HEK293T (cell line): Measurements from ENCODE around the gene ERO1A.

Experiments
- BHLHE40 ChIP-seq: fragments of 450-650 bp; IDR thresholded peaks from 2 replicates; pipeline ENCODE4 v1.6.1; 2016; ENCODE audit warnings: mild to moderate bottlenecking, moderate library complexity, borderline replicate concordance
- SP1 ChIP-seq: fragments of 450-650 bp; IDR thresholded peaks from 2 replicates; pipeline ENCODE4 v1.6.1; 2017
- TF ChIP-seq, protein P1 (sequence below): fragments of 450-650 bp; IDR thresholded peaks from 2 replicates; pipeline ENCODE4 v1.6.1; 2016

DNA sequence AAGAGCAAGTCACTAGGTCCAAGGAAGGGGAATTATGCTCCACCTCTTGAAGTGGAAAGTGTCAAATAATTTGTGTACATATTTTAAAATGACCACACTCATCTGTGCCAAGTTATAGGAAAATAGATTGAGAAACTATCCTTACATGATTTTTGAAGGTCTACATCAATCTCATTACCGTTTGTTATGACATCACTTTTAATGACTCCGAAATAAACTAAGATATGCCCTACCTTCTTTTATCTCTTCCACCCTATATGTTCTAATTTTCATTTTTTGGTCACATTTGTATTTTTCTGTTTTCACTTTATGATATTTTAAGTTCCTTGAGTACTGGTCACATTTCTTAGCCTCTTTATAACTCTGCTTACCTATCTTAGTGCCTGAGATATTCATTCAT is 8.3 kb upstream of the ERO1A start:
- TF ChIP-seq BHLHE40 (no peak), SP1 (no peak)
- TF ChIP-seq, protein P1, sequence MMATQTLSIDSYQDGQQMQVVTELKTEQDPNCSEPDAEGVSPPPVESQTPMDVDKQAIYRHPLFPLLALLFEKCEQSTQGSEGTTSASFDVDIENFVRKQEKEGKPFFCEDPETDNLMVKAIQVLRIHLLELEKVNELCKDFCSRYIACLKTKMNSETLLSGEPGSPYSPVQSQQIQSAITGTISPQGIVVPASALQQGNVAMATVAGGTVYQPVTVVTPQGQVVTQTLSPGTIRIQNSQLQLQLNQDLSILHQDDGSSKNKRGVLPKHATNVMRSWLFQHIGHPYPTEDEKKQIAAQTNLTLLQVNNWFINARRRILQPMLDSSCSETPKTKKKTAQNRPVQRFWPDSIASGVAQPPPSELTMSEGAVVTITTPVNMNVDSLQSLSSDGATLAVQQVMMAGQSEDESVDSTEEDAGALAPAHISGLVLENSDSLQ: no peak
